Jurkat, Clone E6-1 (cell line): ENCODE measurements around the gene HP1BP3.

Experiments
- DNase-seq: peaks from one replicate; pipeline ENCODE4 v3.0.0-alpha.2; 2011; ENCODE audit warnings: low read depth, low spot score
- H3K4me3 ChIP-seq: 2 replicates; pipeline ENCODE4 v1.5.1; 2011; ENCODE audit warnings: mild to moderate bottlenecking, low read length, control low read depth, moderate library complexity

Gene HP1BP3

DNA sequence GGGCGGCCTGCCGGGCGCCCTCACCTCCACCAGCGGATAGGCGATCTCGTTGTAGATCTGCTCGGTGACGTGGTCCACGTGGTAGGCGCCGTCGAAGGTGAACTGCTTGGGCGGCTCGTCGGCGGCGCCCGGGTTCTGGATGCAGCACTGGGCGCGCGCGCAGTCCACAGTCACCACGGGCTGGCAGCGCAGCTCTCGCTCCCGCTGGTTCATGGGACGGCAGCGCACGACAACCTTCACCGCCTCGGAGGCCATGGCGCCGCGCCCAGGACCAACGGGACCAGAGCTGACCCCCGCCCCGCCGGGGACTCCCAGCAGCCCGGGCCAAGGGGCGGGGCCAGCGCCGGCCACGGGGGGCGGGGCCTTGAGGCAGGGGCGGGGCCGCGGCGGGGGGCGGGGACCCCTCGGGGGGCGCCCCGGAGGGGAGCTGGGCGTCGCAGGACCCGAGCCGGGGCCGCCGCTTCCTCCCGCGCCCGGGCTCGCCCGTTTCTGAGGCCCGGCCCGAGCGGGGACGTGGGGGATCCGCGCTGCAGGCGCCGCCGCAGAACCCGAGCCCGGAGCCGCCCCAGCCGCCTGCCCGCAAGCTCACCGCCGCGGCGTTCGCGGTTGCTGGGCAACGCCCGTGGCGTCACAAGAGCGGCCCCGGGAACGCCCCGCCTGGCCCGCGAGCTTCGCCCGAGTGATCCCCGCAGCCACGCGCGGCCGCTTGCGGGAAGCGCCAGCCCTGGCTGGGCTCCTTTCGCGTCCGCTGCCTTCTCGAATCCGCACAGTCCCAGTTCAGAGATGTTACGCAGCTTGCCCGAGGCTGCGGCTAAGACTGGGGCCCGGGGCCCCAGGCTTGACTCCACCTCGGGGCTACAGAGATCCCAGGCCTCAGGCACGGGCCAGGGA is 69.4 kb downstream of the HP1BP3 start, which contains the start of gene KIF17:
Gene KIF17 (minus strand): TSS at position 556 of the 891 bp plus-strand sequence. CDS start 301 bp downstream, at position 255.
- DNase-seq, result no peak
- no peak within 1 kb of the TSS for H3K4me3 ChIP-seq

DNA sequence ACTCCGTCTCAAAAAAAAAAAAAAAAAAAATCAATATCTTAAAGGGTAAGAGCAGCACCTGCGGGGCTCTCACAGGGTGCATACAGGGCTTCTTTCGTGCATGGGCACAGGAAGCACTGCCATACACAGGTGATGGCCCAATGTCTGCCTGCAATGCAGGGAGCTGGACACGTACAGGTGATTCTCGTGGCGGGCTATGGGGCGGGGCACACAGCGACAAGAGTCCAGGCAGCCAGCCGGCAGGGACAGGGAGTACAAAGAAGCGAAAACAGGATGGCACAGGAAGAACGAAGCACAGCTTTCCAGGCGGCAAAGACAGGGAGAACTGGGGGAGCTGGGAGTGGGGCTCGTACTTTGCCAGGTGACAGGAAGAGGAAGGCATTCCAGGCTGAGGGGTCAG is 70.9 kb downstream of the HP1BP3 start:
- no peak overlapping the region for H3K4me3 ChIP-seq
- DNase-seq, result no peak

DNA sequence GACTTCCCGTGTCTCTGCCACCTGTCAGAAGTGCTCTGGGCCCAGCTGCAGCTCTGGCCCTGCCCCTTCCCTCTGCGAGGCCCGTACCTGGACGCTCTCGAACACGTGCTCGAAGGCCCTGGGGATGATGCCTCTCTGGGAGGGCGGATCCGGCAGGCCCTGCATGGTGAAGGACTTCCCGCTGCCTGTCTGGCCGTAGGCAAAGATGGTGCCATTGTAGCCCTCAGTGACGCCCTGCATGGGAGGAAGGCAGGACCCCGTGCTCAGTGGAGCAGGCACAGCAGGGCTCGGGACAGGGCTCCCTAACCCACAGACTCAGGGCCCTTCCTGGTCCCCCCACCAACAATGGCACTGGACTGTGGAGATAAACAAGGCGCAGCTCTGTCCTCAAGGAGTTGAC is 71.7 kb downstream of the HP1BP3 start:
- DNase-seq, result no peak
- no peak overlapping the region for H3K4me3 ChIP-seq

DNA sequence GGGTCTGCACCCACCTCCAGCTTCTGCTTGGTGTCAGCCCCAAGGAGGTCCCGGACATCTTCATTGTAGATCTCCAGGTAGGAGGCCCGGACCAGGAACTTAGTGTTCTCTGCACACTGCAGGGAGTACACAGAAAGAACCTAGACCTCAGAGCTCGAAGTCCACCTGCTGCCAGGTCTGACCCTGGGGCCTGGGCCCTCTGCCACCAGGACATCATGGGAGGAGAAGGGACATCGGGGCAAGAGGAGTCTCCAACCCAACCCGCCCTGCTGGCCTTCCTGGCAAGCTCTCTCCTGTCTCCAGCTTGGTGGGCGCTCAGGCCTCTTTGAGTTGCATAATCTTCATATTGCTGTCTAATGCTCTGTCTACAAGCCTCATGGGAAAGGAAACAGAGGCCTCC is 73.7 kb downstream of the HP1BP3 start:
- no peak for DNase-seq

DNA sequence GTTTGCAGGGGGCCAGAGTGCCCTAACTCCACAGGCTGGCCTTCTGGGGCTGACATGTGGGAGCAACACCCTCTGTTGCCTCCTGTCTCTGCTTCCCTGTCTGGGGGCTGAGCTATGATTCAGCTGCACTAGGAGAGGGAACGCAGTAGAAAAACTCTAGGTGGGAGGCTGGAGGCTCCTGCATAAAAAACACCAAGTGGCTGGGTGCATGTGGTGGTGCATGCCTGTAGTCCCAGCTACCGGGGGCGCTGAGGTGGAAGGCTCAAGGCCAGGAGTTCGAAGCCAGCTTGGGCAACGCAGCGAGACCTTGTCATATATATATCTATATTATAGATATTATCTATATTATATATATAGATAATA is 74.9 kb downstream of the HP1BP3 start:
- DNase-seq, result no peak
- no peak overlapping the region for H3K4me3 ChIP-seq

More for the DNA sequence above, 73.7 kb downstream of the HP1BP3 start:
- H3K4me3 ChIP-seq, result no peak overlapping the region

DNA sequence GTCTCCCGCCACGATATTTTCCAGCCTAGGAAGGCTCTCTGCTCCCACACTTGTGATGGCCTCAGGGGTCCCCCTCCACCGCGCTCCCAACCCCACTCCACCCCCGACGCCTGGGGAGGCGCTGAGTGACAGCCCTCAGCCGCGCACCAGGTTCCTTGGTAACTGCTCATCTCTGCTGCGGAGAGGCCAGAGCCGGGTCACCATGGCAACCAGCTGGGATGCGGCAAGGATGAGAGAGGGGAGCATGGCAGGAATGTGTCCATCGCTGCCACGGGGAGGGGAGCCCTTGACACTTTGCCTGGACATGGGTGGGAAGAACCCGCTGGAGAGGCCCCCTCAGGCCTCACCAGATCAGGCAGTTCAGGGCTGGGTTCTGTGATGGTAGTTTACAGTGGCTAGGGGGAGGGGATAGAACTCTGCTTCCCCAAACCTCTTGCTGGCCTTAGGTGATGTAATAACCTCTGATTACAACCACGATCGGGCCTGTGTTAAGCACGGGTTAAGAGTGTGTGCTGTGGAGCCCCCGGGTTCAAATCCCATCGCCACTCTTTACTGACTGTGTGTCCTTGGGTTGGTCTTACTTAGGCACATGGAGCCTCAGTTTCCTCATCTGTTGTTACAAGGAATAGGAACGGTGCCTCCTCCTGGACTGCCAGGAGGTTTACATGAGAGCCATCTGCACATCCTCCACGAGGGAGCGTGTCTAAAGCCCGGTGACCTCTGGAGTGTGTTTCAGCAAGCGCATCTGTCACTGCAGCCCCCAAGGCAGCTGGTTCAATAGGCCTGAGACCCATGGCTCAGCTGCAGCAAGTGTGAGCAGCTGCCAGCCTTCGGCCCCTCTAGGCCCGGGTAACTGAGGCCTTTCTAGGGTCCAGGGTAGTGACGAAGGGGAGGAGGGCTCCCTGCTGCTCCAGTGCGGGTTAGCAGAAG is 75.6 kb downstream of the HP1BP3 start:
- H3K4me3 ChIP-seq, result no peak overlapping the region
- DNase-seq, result no peak

DNA sequence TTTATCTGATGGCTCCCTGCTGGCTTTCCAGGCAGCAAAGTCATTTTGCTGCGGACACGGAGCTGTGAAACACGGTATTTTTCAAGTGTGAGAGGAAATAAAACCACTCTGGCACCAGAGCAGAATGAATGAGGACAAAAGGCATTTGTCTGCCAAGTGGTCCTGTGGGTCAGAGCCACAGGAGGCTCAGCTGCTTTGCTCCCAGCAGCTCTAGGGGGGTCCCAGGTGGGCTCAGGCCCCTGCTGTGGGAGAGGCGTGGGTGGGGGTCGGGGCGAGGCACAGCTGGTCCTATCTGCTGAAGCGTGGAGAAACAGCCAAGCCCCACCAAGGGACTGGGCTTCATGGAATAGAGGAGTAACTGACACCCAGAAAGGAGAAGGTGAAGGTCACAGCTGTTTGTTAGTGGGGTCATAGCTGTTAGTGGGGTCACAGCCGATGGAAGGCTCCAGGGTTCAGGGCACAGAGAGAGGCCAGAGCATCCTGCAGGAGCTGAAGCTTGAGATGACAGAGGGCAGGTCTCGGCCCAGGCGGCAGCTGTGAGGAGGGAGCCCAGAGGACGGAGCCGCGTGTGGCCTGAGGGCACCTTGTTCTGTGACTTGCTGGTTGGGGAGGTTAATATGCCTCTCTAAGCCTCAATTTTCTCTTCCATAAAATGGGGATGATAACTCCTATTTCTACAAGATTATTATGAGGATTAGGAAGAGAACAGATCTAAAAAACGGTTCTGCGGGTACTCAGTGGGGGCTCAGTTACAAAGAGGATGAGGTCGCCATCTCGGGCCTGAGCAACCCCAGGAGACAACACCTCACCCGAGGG is 76.4 kb downstream of the HP1BP3 start:
- no peak for DNase-seq
- H3K4me3 ChIP-seq, result no peak overlapping the region

DNA sequence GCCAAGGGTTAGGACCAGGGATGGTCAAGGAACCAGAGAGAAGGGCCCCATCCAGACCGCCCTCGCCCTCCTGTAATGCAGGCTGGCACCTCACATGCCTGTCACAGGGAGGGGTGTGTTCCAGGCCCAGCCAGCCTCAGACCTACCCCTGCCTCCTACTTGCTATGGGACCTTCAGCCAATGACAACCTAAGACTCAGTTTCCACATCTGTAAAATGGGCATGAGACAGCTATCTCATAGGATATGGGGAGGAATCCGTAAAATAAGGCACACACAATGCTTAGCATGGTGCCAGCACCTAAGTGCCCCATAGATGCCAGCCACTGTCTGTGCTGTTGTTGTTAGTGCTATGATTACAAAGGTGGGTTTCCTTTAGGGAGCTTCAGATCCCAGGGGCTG is 77.2 kb downstream of the HP1BP3 start:
- no peak for DNase-seq
- no peak overlapping the region for H3K4me3 ChIP-seq

DNA sequence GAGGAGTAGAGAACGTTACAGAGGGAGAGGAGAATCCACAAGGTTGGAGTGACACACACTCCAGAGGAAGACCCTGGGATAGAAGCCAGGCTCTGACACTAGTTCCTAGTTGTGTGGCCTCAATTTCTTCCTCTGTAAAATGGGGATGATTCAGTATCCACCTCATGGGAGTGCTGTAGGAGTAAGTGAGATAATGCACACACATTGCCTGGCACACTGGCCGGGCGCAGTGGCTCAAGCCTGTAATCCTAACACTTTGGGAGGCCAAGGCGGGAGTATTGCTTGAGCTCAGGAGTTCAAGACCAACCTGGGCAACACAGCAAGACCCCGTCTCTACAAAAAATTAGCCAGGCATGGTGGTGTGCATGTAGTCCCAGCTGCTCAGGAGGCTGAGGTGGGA is 78.2 kb downstream of the HP1BP3 start:
- no peak overlapping the region for H3K4me3 ChIP-seq
- DNase-seq, result no peak

DNA sequence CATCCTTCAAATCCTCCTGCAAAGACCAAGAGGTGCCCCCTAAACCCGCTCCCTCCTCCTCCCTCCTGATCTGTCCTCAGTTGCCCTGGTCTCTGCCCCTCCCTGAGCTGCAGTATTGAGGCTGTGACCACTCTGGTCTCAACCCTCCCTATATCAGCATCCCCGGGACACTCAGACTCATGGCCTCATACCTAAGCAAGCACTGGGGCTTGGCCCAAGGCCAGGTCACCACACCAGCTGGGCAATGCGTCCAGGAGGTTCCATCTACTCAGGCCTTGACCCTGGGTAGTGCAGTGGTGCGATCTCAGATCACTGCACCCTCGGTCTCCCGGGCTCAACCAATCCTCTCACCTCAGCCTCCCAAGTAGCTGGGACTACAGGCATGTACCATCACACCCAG is 79.0 kb downstream of the HP1BP3 start:
- no peak overlapping the region for H3K4me3 ChIP-seq
- no peak for DNase-seq

DNA sequence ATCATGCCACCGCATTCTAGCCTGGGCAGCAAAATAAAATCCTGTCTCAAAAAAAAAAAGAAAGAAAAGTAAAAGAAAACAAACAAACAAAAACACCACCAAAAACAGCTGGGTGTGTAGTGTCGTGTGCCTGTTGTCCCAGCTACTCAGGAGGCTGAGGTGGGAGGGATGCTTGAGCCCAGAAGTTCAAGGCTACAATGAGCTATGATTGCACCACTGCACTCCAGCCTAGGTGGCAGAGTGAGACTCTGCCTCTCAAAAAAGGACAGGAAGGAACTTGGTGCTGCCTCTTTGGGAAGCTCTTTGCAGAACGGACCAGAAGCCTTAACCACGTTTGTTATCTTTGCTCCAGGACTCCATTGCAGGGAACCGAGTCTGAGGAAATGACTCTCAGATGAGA is 80.3 kb downstream of the HP1BP3 start:
- no peak overlapping the region for H3K4me3 ChIP-seq
- no peak for DNase-seq

DNA sequence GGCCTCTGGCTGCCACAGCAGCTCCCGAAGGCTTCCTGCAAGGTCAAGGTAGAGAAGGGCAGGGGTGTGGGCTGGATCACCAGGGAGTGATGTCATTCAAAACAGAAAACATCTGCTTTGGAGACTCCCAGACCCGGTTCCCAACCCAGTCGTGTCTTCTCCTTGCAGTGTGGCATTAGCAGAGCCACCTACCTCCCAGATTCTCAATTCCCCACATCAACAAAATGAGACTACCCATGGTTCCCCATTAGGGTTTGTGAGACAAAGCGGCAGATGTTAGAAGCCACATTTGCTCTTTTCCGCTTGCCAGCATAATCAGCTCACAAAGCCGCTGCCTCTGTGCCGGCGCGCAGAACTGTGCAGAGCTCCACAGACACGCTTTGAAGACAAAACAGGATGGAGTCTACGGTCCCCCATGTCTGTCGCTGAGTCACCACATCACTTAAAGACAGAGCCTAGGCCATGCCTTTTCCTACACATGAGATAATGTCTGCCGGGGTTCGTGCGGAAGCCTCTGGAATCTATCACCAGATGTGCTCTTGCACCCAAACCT is 81.8 kb downstream of the HP1BP3 start:
- DNase-seq, result peak; percentile 88
- H3K4me3 ChIP-seq, result no peak overlapping the region

DNA sequence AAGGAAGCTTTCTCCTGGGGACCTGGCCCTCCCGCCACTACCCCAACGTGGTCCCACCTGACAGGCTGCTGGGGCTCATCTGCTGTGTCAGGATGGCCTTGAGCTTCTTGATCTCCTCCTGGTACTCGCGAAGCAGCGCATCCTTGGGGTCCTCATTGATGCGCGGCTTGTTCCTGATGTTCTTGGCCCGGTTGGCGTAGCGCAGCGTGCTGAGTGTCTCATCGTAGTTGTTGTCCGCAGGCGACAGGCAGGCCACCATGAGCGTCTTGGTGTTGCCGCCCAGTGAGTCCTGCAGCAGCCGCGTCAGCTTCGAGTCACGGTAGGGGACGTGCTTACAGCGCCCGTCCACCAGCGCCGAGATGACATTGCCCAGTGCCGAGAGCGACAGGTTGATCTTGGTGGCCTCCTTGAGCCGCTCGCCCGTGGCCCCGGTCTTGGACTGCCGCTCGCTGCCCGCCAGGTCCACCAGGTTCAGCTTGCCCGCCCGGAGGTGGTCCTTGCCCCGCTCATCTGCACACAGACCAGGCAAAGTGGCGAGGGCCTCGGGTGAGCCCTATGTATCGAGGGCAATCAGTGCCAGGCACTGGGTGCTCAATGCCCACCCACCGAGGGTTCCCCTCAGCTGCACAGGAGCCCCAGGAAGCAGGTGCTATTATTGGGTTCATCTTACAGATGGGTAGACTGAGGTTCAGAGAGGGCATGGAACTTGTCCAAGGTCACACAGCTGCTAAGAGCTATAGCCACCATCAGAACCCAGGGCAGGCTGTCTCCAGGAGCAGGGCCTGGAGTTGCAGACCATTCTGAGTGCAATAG is 82.5 kb downstream of the HP1BP3 start:
- DNase-seq, result no peak
- no peak overlapping the region for H3K4me3 ChIP-seq

DNA sequence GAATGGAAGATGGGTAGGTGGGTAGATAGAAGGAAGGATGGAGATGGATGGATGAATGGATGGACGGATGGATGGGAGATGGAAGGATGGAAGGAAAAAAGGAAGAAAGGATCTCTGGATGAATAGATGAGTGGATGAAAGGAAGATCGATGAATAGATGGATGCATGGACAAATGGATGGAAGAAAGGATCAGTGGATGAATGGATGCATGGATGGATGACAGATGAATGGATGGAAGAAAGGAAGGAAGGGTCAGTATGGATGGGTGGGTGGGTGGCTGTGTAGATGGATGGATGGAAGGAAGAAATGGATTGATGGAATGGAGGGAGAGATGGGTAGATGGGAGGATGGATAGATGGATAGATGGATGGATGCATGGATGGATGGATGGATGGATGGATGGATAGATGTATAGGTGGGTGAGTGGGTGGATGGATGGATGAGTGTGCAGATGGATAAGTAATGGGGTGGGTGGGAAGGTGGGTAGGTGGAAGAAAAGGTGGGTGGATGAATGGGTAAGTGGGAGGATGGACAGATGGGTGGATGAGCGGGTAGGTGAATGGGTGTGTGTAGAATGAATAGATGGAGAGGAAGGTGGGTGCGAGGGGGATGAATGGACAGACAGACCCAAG is 83.9 kb downstream of the HP1BP3 start:
- no peak overlapping the region for H3K4me3 ChIP-seq
- no peak for DNase-seq

DNA sequence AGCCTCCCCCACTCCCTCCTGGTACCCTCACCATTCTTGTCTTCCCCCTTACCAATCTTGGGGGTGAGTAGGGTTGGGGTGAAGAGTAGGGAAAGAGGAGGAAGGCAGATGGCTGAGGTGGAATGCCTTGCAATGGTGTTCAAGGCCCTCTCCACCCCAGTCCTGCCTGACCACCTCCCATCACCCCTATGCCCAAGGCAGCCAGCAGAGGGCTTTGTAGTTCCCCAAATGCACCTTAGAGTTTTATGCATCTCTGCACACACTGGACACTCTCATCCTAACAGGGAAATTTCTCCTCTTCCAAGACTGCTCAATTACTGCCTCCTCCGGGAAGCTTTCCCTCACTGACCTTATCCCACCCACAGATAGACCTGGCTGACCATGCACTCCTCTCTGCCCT is 84.7 kb downstream of the HP1BP3 start:
- DNase-seq, result no peak
- no peak overlapping the region for H3K4me3 ChIP-seq

DNA sequence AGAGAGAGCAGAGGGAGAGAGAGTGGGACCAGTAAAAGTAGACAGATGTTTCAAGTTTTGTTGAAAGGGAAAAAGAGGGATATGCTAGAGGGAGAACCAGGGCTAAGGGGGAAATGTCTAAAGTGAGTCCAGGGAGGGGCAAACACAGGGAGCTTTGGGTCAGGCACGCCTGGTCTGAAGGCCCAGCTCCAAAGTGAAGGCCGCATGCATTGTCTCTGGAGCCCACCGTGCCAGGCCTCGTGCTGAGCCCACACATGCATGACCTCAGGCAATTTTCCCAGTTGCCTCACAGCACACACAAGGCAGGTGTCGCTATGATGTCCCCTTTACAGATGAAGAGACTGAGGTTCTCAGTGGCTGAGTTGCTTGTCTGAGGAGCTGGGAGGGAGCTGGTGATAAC is 85.3 kb downstream of the HP1BP3 start:
- no peak for DNase-seq
- H3K4me3 ChIP-seq, result no peak overlapping the region

DNA sequence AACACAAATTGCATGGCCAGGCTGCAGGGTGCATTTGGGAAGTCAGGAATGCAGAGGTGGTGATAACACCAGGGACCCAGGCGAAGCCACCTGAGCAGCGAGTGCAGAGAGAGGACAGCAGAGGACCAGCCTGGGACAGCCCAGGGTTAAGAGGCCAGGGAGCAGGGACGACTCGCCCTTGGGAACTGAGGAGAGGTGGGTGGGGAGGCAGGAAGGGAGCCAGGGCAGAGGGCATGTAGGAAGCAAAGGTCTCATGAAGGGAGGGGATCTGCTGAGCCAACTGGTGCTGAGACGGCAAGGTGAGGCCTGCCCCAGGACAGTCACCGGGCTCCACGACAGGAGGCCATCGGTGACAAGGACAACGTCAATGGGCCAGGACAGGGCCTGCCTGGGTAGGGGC is 85.7 kb downstream of the HP1BP3 start:
- H3K4me3 ChIP-seq, result no peak overlapping the region
- DNase-seq, result no peak
